ENCODE results near the gene TMEM95. TPM values are rescaled to one million over a fixed set of nuclear protein-coding genes. Genes with fewer than 3 reads are reported as not detected.

The TMEM95 gene
- total and polyA plus RNA-seq, 2 of the 8 experiments (the other 6 are each of a cell fraction or from before 2014, with no cell fraction given), result not detected

DNA sequence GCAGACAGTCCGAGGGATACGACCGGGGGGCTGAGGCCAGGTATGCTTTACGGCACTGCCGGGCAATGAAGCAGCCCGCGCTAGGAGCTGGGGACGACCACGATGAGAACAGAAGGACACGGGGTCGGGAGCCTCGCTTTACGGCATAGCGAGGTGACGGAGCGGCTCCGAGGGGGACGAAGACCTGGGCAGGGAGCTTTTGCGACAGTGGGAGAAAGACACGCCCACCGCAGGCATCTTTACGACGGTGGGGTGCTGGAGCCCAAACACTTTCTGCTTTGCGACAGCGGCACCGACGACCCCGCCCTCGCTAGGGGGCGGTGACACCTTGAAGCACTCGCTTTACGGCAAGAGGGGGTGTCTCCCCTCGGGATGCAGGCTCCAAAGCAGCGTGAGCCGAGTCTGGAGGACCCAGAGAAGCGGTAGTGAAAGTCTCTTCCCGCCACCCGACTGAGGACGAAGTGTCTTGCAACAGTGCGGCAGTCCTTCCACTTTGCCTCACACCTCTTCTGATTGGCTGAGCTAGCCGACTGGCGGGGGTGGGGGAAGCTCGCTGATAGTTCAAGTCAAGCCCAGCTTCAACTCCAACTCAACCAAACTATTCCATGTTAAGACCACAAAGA lies 25.5 kb upstream of the TMEM95 start:
- H3K4me3 ChIP-seq (ENCODE audit: extremely low read depth in 1 of 4, insufficient read depth in 2 of 4, low read depth in 3 of 4, low read length in 4 of 4), result peak overlapping the region; percentile 69 to 97 (median 82)
- DNase-seq (ENCODE audit: low read depth in 1 of 2, low spot score in 2 of 2) (peak; percentile 95 to 99), FAIRE-seq (peak; percentile 95)
- H4K91ac ChIP-seq (replicated peaks; ENCODE audit: insufficient read length, low read length), result peak overlapping the region; percentile 81
- peak overlapping the region; percentile 90 for H3K56ac ChIP-seq (replicated peaks; ENCODE audit: insufficient read length, low read depth, low read length)
- ChIA-PET CTCF (ENCODE audit: partially characterized antibody) (interaction anchor here (0.7 to 9.3 kb wide), 14 partner anchors 14 to 358 kb away, joined by 3 to 167 read pairs (median 5); partner anchors contain the start of genes GPS2, SENP3, TMEM95 and TP53), POLR2A (ENCODE audit: partially characterized antibody) (interaction anchor here (0.5 to 13.4 kb wide), 30 partner anchors 9 to 254 kb away, joined by 3 to 223 read pairs (median 4); partner anchors contain the start of genes ACADVL, ACAP1, CHRNB1 and CLDN7)
- peaks cover 0 to 14% of the 10 kb centered on the region in 2 experiments; a peak in 2 of 4 replicates for H3K79me2 ChIP-seq (ENCODE audit: control insufficient read depth in 1 of 2, insufficient read depth in 2 of 2, low read length in 2 of 2)
- H3K79me1 ChIP-seq (ENCODE audit: low read depth, low read length), result peaks cover 2% of the 10 kb centered on the region; the same call in 1 of the 2 replicates
- H2BK15ac ChIP-seq (ENCODE audit: low read length), result 0 out of 2 replicates have a peak overlapping the region, but pooled peaks have one; percentile 10
- H3K27me3 ChIP-seq (replicated peaks in 1 of 4; ENCODE audit: control insufficient read depth in 3 of 4, extremely low read depth in 1 of 4, insufficient read depth in 3 of 4, low read length in 3 of 4), result no peaks in the 10 kb centered on the region; a peak in 1 of 7 replicates
- 0% methylated on average over 43 of the region's 43 CpGs; no CpG with 5 or more reads in 1 of the 2 experiments for WGBS, 2 experiments (ENCODE audit: extremely low coverage in 1 of 2, insufficient coverage in 1 of 2, insufficient read length in 1 of 2, insufficient replicate concordance in 2 of 2, low coverage in 1 of 2, low lambda C conversion rate in 2 of 2, missing lambda C conversion rate in 1 of 2)
- peak overlapping the region; percentile 81; the same call in 1 of the 2 replicates for H4K8ac ChIP-seq (ENCODE audit: extremely low read depth, insufficient read depth, low read length)
- H3K4me1 ChIP-seq (replicated peaks in 1 of 4; ENCODE audit: control insufficient read depth in 3 of 4, insufficient read depth in 4 of 4, low read length in 3 of 4), result peaks cover 0 to 19% (median 8%) of the 10 kb centered on the region in 4 experiments; a peak in 6 of 7 replicates
- no peak overlapping the region for H2BK120ac ChIP-seq (replicated peaks; ENCODE audit: low read depth, low read length)
- no peak overlapping the region for H3K23ac ChIP-seq (ENCODE audit: insufficient read length)
- H3K18ac ChIP-seq (ENCODE audit: extremely low read depth, low read length), result peak overlapping the region; percentile 57
- H3K23me2 ChIP-seq (ENCODE audit: low read depth, low read length), result peaks cover 8% of the 10 kb centered on the region
- no peak overlapping the region for H2BK20ac ChIP-seq (ENCODE audit: low read length)
- H3K36me3 ChIP-seq (ENCODE audit: control insufficient read depth in 2 of 4, insufficient read depth in 4 of 4, low read length in 3 of 4), result peaks cover 0 to 7% (median 3%) of the 10 kb centered on the region in 4 experiments; a peak in 4 of 8 replicates
- H4K20me1 ChIP-seq (replicated peaks in 1 of 2; ENCODE audit: control insufficient read depth in 1 of 2, insufficient read depth in 2 of 2, low read length in 2 of 2), result peaks cover 0 to 1% of the 10 kb centered on the region in 2 experiments
- peak overlapping the region; percentile 90 for H3K14ac ChIP-seq (ENCODE audit: insufficient read length)
- no peak overlapping the region for H2AK5ac ChIP-seq (ENCODE audit: low read depth, low read length)
- H3K9me3 ChIP-seq (ENCODE audit: insufficient read depth in 2 of 2, low read depth in 1 of 2, low read length in 1 of 2), result no peaks in the 10 kb centered on the region
- H3K9ac ChIP-seq (replicated peaks in 1 of 4; ENCODE audit: extremely low read depth in 1 of 4, low read depth in 3 of 4, low read length in 3 of 4), result peak overlapping the region in 3 of 4 experiments; percentile 84 to 85 (median 84); a peak in 6 of 7 replicates
- H2BK12ac ChIP-seq (ENCODE audit: low read depth, low read length), result peak overlapping the region; percentile 29; the same call in 1 of the 2 replicates
- H2AFZ ChIP-seq (ENCODE audit: low read length), result no peak overlapping the region
- peak overlapping the region; percentile 95 to 96 for H3K4me2 ChIP-seq (ENCODE audit: insufficient read depth in 1 of 2, low read depth in 2 of 2, low read length in 2 of 2)
- no peak overlapping the region for H3K4ac ChIP-seq (replicated peaks; ENCODE audit: insufficient read length, low read depth, low read length)
- H2BK5ac ChIP-seq (ENCODE audit: low read depth, low read length), result peak overlapping the region; percentile 20
- H4K5ac ChIP-seq (ENCODE audit: insufficient read length, low read depth, low read length), result peak overlapping the region; percentile 88
- H3K27ac ChIP-seq (ENCODE audit: low read depth, low read length), result peak overlapping the region; percentile 84
- no peak; a peak in 1 of 3 replicates for TF ChIP-seq EP300 (IDR thresholded peaks at IDR 0.05; ENCODE audit: borderline replicate concordance in 1 of 2, low read depth in 2 of 2, low read length in 2 of 2)
- TF ChIP-seq, protein P1, sequence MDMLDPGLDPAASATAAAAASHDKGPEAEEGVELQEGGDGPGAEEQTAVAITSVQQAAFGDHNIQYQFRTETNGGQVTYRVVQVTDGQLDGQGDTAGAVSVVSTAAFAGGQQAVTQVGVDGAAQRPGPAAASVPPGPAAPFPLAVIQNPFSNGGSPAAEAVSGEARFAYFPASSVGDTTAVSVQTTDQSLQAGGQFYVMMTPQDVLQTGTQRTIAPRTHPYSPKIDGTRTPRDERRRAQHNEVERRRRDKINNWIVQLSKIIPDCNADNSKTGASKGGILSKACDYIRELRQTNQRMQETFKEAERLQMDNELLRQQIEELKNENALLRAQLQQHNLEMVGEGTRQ (IDR thresholded peaks at IDR 0.05; ENCODE audit: low read length), result 0 out of 2 replicates have a peak, but pooled peaks have one; percentile 45
- peak in 1 of 2 experiments; percentile 81; a peak in 2 of 4 replicates for TF ChIP-seq SIN3A (conservative IDR thresholded peaks at IDR 0.05 in 1 of 2, IDR thresholded peaks at IDR 0.05 in 1 of 2; ENCODE audit: low read depth in 1 of 2, low read length in 2 of 2)
- peak; percentile 88 for TF ChIP-seq POLR2AphosphoS5 (IDR thresholded peaks at IDR 0.05; ENCODE audit: low read depth, low read length)
- peak in 1 of 2 experiments; percentile 3; a peak in 1 of 4 replicates for TF ChIP-seq RAD21 (IDR thresholded peaks at IDR 0.05 in 1 of 2, conservative IDR thresholded peaks at IDR 0.05 in 1 of 2; ENCODE audit: low read depth in 2 of 2, low read length in 2 of 2)
- peak; percentile 65; the same call in 1 of the 2 replicates for TF ChIP-seq TAF1 (IDR thresholded peaks at IDR 0.05; ENCODE audit: low read depth, low read length)
- TF ChIP-seq, protein P2, sequence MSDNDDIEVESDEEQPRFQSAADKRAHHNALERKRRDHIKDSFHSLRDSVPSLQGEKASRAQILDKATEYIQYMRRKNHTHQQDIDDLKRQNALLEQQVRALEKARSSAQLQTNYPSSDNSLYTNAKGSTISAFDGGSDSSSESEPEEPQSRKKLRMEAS (IDR thresholded peaks at IDR 0.05), result no peak
- TF ChIP-seq ASH2L (IDR thresholded peaks at IDR 0.05; ENCODE audit: low read length), result peak; percentile 31

All from H1 (cell line).